Natural killer cell (primary cell): ENCODE results near the gene TOR4A. TPM values are rescaled to one million over a fixed set of nuclear protein-coding genes. Genes with fewer than 3 reads are reported as not detected.

Experiments used
- ATAC-seq, 3 donors: fragments of 150-1000 bp in 2 of 3; fragments of 200-7000 bp in 1 of 3; cut with Tn5 transposase; 1 replicate in 1 of 3; 2 replicates in 2 of 3; pipeline ENCODE4 v1.10.0; 2021; ENCODE audit warnings: mild to moderate bottlenecking in 2 of 3, moderate library complexity in 2 of 3
- DNase-seq, 2 donors: peaks; one replicate each; pipeline versions ENCODE4 v3.0.0 to v3.0.0-alpha.2; 2013 to 2021; ENCODE audit warnings: mixed read lengths in 1 of 2
- H3K27ac ChIP-seq: one replicate; pipeline ENCODE4 v1.5.1; 2013; ENCODE audit warnings: mild to moderate bottlenecking, low read length
- H3K27me3 ChIP-seq: one replicate; pipeline ENCODE4 v1.6.1; 2013; ENCODE audit warnings: low read length; ENCODE audit not compliant: control insufficient read depth, insufficient read depth
- H3K36me3 ChIP-seq: one replicate; pipeline ENCODE4 v1.6.1; 2013; ENCODE audit warnings: low read length; ENCODE audit not compliant: control insufficient read depth, insufficient read depth
- H3K4me1 ChIP-seq: one replicate; pipeline ENCODE4 v1.6.1; 2013; ENCODE audit warnings: low read length; ENCODE audit not compliant: control insufficient read depth, insufficient read depth
- H3K4me3 ChIP-seq: one replicate; pipeline ENCODE4 v1.5.1; 2013; ENCODE audit warnings: low read length
- H3K9me3 ChIP-seq: one replicate; pipeline ENCODE4 v1.6.1; 2013; ENCODE audit warnings: low read length; ENCODE audit not compliant: control insufficient read depth, insufficient read depth
- H3K27ac Mint-ChIP-seq, 2 donors: one replicate each; pipeline ENCODE4 v1.8.0; 2022; ENCODE audit warnings: mild to moderate bottlenecking in 2 of 2, mixed read lengths in 2 of 2, moderate library complexity in 1 of 2
- H3K27me3 Mint-ChIP-seq, 2 donors: one replicate each; pipeline ENCODE4 v1.8.0; 2022; ENCODE audit warnings: low read depth in 2 of 2, mixed read lengths in 2 of 2
- H3K36me3 Mint-ChIP-seq: one replicate; pipeline ENCODE4 v1.8.0; 2022; ENCODE audit warnings: mixed read lengths
- H3K4me1 Mint-ChIP-seq, 2 donors: one replicate each; pipeline ENCODE4 v1.8.0; 2022; ENCODE audit warnings: mixed read lengths in 2 of 2
- H3K4me3 Mint-ChIP-seq: one replicate; pipeline ENCODE4 v1.8.0; 2022; ENCODE audit warnings: mild to moderate bottlenecking, moderate library complexity, mixed read lengths
- H3K9me3 Mint-ChIP-seq, 2 donors: one replicate each; pipeline ENCODE4 v1.8.0; 2022; ENCODE audit warnings: mixed read lengths in 2 of 2
- WGBS: methylation state at CpG from one replicate; pipeline ENCODE4 v1.1.7; 2013; ENCODE audit warnings: missing lambda C conversion rate; ENCODE audit not compliant: insufficient coverage; 5-methylcytosine and 5-hydroxymethylcytosine counted together
- intact Hi-C: fragments of 100-400 bp; cut with micrococcal nuclease; formaldehyde crosslinking; loops from one replicate; pipeline ENCODE4 v1.14.2; 2022
- total RNA-seq, 4 donors: library from RNA; stranded (reverse); fragments of 120-200 nt in 1 of 4; gene quantifications; one replicate each; pipeline versions ENCODE4 v1.2.3 to v1.2.4, GENCODE V29; 2013 to 2022
- TF ChIP-seq, protein P1 (sequence below): fragments of 200-600 bp; IDR thresholded peaks from one replicate; pipeline ENCODE4 v1.8.0; 2022; ENCODE audit warnings: antibody characterized with exemption

The TOR4A gene
- total RNA-seq, 3 donors from 2014 or later (not counting 1 experiment from before 2014, with no cell fraction given): 16.3 to 24.6 (median 19.2) TPM

DNA sequence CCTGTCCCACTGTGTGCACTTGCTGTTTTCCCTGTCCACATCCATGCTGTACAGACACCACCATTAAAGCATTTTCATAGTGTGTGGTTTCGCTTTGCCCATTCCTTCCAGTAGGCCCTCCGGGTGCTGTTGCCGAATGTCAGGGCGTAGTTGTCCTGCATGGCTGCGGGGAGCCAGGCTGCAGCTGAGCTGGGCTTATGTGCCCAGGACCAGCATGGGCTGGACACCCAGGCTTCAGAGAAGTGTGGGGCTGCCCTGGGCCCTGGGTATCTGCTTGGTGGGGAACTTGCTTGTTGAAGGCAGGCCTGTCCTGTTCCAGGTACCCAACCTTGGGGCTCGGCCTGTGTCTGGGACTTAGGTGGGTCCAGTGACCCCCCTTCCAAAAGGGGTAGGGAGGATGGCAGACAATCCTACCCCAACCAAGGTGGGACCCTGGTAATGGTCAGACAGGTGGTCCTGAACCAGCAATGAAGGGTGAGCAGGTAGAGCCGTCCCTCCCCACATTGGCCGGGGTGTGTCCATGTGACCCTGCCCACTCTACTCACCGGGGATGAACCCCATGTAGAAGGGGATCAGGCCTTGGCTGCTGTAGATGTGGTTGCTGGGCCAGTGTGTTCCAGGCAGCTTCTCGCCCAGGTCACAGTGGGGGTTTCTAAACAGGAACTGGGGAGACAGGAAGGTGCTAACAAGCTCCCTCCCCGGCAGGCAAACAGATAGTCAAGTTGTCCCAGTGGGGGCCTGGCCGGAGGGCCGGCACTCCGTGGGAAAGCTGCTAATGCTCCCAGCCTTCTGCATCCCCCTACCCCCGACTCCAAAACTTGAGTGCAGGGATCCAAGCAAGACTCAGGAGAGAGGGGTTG, 33.7 kb upstream of the TOR4A start:
- 86% methylated on average over 15 of the region's 15 CpGs for WGBS
- ATAC-seq: no peak
- Histone ChIP-seq H3K9me3 (no peaks in the 10 kb centered on the region), H3K4me3 (no peak overlapping the region), H3K27ac (no peak overlapping the region), H3K27me3 (no peaks in the 10 kb centered on the region), H3K36me3 (peaks cover 17% of the 10 kb centered on the region), H3K4me1 (peaks cover 27% of the 10 kb centered on the region)
- Mint-ChIP-seq H3K4me3 (no peak overlapping the region), H3K36me3 (no peaks in the 10 kb centered on the region), H3K27ac (peak overlapping the region in 1 of 2 donors; percentile 54), H3K27me3 (peaks cover 0 to 4% of the 10 kb centered on the region in 2 donors), H3K9me3 (no peaks in the 10 kb centered on the region), H3K4me1 (peaks cover 19 to 29% of the 10 kb centered on the region in 2 donors)
- intact Hi-C loops: loop anchor here (5.0 kb wide), 2 partner anchors 42 to 452 kb away; partner anchors contain the start of genes TMEM141 and TPRN
- TF ChIP-seq, protein P1, sequence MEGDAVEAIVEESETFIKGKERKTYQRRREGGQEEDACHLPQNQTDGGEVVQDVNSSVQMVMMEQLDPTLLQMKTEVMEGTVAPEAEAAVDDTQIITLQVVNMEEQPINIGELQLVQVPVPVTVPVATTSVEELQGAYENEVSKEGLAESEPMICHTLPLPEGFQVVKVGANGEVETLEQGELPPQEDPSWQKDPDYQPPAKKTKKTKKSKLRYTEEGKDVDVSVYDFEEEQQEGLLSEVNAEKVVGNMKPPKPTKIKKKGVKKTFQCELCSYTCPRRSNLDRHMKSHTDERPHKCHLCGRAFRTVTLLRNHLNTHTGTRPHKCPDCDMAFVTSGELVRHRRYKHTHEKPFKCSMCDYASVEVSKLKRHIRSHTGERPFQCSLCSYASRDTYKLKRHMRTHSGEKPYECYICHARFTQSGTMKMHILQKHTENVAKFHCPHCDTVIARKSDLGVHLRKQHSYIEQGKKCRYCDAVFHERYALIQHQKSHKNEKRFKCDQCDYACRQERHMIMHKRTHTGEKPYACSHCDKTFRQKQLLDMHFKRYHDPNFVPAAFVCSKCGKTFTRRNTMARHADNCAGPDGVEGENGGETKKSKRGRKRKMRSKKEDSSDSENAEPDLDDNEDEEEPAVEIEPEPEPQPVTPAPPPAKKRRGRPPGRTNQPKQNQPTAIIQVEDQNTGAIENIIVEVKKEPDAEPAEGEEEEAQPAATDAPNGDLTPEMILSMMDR: no peak
- DNase-seq: no peak

DNA sequence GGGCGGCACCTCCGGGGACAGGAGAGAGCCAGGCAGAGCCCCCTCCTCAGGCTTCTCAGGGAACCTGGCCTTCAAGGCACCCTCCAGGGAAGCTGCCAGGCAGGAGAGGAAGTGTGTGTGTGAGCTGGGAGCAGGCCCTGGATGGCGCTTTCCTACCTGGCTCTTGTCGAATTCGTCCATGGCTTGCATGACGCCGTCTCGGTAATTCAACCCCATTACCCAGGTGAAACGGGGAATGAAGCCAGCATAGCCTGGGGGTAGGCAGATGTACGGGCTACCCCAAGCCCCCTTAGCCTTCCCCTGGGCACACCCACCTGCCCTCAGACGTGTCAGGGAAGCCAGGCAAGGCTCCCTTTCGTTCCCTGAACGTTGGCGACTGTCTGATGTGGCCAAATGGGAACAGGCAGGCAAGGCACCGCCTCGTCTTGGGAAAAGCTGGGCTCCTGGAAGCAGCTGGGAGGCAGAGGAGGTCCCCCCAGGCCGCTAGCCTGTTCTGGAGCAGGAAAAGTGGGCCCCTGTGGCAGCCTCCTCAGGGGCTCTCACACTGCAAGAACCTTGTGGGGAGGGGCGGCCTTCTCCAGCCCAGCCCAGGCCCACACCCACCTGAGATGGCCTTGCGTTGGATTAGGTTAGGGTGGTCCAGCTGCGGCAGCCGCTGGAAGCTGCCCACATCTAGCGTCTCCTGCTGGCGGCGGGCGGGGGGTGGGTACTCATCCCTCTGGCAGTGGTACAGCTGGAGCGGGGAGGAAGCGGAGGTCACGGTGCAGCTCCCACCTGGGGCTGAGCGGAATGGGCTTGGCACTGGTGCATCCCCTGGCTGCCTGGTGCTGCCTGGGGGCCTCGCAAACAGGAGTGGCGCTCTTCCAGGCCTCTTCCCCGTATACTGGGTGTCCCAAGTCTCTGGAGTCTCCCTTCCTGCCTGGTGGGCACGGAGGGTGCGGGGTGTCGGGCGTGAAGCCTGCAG, 32.8 kb upstream of the TOR4A start:
- H3K9me3 Mint-ChIP-seq: no peaks in the 10 kb centered on the region
- no peaks in the 10 kb centered on the region for H3K9me3 ChIP-seq
- no peak for ATAC-seq
- peaks cover 19 to 25% of the 10 kb centered on the region in 2 donors for H3K4me1 Mint-ChIP-seq
- peaks cover 18% of the 10 kb centered on the region for H3K4me1 ChIP-seq
- H3K36me3 ChIP-seq: peaks cover 17% of the 10 kb centered on the region
- WGBS: 93% methylated on average over 36 of the region's 36 CpGs
- peaks cover 0 to 4% of the 10 kb centered on the region in 2 donors for H3K27me3 Mint-ChIP-seq
- no peaks in the 10 kb centered on the region for H3K27me3 ChIP-seq
- H3K27ac ChIP-seq: no peak overlapping the region
- TF ChIP-seq, protein P1: no peak
- no peak for DNase-seq
- H3K4me3 Mint-ChIP-seq: no peak overlapping the region
- intact Hi-C loops: loop anchor here (5.0 kb wide), 2 partner anchors 42 to 452 kb away; partner anchors contain the start of genes TMEM141 and TPRN
- H3K4me3 ChIP-seq: no peak overlapping the region
- peak overlapping the region in 1 of 2 donors; percentile 54 for H3K27ac Mint-ChIP-seq
- no peaks in the 10 kb centered on the region for H3K36me3 Mint-ChIP-seq

DNA sequence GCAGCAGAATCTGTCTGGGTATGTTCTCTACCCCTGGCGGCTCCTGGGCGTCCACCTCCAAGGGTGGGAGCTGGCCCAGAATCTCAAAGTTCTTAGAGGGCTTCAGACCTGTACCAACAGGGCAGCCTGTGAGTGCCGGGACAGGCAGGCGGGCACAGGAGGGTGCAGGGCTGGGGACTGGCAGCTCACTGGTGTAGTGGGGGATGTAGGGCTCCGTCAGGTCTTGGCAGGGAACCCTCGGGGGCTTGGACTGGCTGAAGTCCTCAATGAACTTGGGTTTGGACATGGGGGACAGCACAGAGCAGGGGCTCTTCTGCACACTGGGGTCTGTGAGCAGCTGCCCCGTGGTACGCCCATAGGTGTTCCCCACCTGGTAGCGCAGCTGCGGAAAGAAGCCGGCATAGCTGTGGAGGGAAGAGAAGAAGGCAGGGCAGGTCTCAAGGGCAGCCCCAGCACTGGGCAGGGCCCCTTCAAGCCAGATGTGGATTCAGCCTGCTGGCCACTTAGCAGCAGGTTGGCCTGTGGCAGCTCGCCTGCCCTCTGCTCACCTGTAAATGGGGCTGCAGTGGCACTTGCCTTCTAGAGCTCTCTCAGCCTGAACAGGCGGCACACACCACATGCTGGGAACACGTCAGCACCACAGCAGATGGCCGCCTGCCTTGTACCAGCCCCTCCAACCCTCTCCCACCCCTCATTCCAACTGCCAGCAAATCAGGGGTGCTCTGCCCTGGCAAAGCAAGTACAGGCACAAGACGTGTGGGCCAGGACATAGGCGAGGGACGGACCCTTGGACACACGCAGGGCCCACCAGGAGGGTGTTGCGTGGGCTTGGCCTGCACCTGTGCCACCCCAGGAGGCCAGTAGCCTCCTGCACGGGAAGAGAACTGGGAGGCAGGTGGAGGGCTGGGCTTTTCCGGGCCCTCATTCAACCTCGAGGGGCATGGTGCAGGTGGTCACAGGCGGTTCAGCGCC, 31.8 kb upstream of the TOR4A start:
- no peak overlapping the region for H3K27ac Mint-ChIP-seq
- H3K36me3 Mint-ChIP-seq: no peaks in the 10 kb centered on the region
- no peak for DNase-seq

More for the DNA sequence above, 31.8 kb upstream of the TOR4A start:
- H3K4me1 Mint-ChIP-seq: peaks cover 19 to 23% of the 10 kb centered on the region in 2 donors
- no peak overlapping the region for H3K4me3 ChIP-seq
- no peak overlapping the region for H3K4me3 Mint-ChIP-seq
- H3K27me3 Mint-ChIP-seq: peaks cover 0 to 4% of the 10 kb centered on the region in 2 donors
- no peaks in the 10 kb centered on the region for H3K9me3 Mint-ChIP-seq
- peaks cover 17% of the 10 kb centered on the region for H3K36me3 ChIP-seq
- no peak overlapping the region for H3K27ac ChIP-seq
- intact Hi-C loops: no loop called here
- no peak for ATAC-seq
- TF ChIP-seq, protein P1: no peak
- WGBS: 93% methylated on average over 25 of the region's 25 CpGs
- peaks cover 14% of the 10 kb centered on the region for H3K4me1 ChIP-seq
- no peaks in the 10 kb centered on the region for H3K27me3 ChIP-seq
- H3K9me3 ChIP-seq: no peaks in the 10 kb centered on the region
